HTERT RPE-1 (cell line): ENCODE results near the gene RPL31.

Experiments
- in situ Hi-C: fragments of 300-500 bp; cut with MboI; formaldehyde crosslinking; loops from 4 replicates; pipeline ENCODE4 v1.14.3; 2020; ENCODE audit warnings: low sequenced_read_pairs

The RPL31 gene

GRCh38 chr2:100992262-100992661 is 9.8 kb upstream of the RPL31 start:
- in situ Hi-C loops: no loop called here

DNA sequence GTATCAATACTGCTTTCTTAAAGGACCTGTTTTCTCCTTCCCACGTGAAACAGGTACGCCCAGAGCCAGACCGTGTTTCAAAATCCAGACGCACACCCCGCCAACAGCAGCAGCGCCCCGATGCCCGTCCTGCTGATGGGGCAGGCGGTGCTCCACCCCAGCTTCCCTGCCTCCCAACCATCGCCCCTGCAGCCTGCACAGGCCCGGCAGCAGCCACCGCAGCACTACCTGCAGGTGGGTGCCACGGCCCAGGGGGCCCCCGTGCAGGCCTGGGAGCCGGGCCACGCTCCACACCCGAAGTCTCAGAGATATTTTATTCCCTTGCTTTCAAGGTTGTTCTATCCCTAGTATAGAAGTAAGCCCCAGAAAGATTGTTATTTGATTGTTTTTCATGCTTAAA is 8.8 kb upstream of the RPL31 start:
- in situ Hi-C loops: no loop called here

DNA sequence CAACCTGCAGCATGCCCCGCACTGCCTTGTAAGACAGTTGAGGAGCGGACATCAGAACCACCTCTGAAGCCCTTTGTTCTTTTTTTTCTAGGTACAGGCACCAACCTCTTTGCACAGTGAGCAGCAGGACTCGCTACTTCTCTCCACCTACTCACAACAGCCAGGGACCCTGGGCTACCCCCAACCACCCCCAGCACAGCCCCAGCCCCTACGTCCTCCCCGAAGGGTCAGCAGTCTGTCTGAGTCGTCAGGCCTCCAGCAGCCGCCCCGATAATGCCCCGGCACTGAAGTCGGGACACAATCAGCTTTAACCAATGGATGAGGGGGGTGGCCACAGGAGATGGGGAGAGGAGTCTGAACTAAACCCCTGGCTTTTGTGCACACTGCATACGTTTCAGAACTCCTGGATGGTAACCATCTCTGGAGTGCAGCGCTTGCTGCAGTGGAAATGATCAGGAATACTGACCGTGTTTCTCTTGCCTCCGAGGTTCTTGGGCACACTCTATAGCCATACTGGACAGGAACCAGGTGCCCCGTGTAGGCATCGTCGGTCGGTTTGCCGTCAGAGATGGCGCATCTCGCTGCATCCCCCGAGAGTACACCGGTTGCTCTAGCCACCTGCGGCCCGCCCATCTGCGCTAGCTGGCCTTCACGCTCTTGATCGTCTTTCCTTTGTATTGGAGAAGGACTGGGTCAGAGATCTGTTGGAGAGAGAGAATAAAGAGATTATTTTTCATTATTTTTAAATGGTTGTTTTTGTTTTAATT is 6.6 kb upstream of the RPL31 start:
- in situ Hi-C loops: no loop called here

DNA sequence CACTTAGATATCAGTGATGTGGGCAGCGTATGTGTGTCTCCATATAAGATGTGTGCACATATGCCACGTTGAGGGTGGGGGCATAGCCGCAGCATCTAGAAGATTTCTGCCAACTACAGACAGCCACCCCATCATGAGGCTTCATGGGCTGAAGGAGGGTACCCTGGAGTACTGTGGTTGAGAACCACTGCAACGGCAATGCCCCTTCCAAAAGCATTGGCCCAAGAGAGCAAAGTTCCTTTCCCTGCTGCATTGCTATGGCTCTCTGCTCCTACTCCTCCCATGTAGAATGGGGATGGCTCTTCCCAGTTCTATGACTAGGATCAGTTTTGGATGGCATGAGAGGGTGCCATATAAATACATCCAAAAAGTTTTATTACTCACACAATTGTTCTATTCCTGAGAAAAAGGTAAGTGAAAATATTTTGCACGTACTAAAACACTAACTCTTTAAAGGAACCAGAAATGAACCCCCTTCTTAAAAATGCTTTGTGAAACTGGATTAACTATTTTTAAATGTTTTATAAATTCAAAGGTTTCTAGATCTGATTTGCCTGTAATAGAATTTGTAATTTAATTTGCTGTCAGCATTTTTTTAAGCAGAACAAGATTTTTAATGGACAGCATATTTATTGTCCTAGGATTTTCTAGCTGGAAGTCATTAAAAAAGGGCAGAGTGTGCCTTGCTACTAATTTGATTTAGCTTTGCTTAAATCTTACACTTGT is 4.4 kb upstream of the RPL31 start:
- in situ Hi-C loops: no loop called here

DNA sequence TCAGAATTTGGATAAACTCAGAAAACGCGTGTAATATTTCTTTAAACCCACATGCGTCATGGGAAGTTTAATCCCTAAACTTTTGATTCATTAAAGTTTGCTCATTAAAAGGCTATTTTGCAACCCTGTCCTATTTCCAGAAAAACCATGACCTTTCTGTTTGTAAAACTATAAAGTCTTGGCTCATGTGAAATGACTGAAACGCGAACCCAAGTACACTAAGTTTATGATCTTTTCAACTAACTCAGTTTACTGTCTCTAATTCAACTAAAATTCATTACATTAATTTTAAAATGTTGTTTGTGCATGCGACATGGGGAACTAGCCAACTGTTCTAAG is 3.9 kb upstream of the RPL31 start:
- in situ Hi-C loops: no loop called here

GRCh38 chr2:100999995-101000394 is 2.1 kb upstream of the RPL31 start:
- in situ Hi-C loops: no loop called here

DNA sequence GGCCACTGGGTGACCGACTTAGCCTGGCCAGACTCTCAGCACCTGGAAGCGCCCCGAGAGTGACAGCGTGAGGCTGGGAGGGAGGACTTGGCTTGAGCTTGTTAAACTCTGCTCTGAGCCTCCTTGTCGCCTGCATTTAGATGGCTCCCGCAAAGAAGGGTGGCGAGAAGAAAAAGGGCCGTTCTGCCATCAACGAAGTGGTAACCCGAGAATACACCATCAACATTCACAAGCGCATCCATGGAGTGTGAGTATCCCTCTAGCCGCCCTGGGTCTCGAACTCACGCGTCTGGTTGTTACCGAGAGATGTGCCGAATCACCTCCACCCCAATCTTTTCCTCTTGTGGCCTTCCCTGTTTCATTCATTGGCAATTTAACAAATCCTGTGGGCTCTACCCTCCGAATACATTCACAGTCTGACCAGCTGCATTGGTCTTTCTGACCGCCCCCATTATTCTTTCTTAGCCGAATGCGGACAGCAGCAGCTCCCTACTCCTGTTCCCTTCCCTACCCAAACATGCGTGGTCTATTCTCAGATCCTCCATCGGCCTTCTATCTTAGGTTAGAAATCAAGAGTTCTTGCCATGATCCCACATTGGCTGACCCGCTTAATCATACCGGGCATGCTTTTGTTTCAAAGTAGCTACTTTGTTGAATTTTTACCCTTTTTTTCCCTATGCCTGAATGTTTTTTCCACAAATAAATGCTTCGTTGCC is 631 bp downstream of the RPL31 start:
- in situ Hi-C loops: no loop called here

DNA sequence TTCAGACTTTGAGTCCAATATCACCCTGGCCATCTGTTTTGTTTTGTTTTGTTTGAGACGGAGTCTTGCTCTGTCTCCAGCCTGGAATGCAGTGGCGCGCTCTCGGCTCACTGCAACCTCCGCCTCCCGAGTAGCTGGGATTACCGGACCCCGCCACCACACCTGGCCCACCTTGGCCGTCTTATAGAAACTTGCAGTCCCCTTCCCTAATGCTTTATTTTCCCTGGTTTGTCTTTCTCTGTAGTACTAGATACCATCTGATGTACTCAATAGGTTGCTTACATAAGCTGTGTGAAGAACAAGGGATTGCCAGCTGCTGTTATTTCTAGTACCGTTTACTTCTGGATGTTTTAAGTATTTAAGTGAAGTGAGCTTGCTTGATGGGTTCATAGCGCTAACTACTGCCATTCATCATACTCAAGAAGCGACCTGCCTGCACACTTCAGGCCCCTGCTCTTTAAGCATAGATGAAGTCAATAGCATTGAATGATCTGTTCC is 1.2 kb downstream of the RPL31 start:
- in situ Hi-C loops: no loop called here

DNA sequence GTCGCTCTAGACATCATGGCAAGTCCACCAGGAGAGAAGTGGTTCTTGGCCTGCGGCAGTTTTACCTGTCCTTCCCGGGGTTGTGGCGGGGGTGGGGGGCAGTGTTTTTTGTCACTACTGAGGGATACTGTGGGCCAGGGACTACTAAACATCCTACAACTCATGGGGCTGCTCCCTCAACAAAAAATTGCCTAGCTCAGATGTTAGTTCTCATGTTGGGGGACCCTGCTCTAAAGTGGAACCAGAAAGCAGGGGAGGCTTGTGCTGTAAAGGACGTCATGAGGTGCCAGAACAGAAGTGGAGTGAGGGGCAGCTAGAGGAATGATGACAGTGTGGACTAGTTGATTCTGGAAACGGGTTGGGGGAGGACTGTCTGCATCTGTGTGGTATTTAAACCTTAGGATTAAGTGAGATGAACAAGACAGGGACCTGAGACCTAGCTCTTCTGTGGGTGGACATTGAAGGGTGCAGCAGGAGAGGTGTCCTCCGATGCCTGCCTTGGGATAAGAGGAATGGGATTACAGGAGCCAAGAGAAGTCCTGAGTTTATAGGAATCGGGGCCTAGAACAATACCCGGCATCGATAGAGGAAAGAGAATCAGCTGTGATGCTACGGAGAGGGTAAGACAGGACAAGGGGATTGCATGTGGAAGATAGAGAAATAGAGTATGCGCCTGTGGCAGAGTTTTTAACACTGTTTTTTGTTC is 2.7 kb downstream of the RPL31 start:
- in situ Hi-C loops: no loop called here

DNA sequence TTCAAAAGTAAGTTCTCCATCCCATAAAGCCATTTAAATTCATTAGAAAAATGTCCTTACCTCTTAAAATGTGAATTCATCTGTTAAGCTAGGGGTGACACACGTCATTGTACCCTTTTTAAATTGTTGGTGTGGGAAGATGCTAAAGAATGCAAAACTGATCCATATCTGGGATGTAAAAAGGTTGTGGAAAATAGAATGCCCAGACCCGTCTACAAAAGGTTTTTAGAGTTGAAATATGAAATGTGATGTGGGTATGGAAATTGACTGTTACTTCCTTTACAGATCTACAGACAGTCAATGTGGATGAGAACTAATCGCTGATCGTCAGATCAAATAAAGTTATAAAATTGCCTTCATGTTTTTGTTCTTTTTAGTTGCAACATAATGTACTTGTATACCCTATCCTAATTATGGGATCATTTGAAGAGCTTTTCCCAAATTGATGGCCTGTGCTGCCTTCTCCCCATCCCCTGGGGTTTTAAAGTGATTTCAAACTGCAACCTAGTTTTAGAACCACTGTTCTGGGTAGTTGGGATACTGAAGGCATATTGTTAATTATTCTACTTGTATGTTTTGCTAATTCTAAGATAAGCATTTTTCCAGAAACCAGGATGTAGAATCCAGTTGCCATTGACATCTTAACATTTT is 4.1 kb downstream of the RPL31 start:
- in situ Hi-C loops: no loop called here

- in situ Hi-C loops: no loop called here
Observed at GRCh38 chr2:101007415-101008345, 5.6 kb downstream of the RPL31 start.

DNA sequence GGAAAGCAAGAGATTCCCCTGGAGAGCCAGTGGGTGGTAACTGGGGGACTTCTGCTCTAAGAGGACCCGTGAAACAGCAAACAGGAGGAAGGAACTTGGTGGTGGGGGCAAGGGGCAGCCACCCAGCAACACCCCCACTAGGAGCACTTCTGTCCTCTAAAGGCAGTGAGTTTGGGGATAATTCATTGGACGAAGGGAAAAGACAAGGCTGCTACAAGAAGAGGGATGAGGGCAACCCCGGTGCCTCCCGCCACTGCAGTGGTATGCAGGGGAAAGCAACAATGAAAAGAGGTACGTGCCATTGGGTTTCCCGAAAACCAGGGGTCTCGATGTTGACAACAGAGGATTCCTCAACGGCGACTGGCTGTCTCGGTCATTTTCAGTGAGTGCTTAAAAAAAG is 9.1 kb downstream of the RPL31 start:
- in situ Hi-C loops: no loop called here

GRCh38 chr2:101012054-101012705 is 10.1 kb downstream of the RPL31 start:
- in situ Hi-C loops: no loop called here

DNA sequence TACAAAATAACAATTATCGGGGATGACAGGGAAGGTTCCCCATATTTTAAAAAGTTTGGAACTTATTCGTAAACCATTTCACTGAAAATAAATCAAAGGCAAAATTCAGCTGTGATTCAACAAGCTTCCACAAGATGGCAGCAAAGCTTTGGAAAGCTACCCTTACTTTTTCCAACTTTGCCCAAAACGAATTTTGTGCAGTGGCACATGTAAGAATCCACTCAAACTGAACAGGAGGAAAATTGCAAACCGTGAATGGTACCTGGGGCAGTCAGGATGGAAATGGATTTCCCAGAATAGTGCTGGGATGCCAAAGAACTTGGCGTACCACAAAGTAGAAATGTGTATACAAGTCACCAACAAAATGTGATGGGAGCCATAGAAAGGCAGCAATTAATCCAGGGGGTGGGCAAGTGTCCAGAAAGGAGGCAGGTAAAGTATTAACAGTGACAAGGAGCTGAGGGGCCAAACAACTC is 10.7 kb downstream of the RPL31 start:
- in situ Hi-C loops: no loop called here

DNA sequence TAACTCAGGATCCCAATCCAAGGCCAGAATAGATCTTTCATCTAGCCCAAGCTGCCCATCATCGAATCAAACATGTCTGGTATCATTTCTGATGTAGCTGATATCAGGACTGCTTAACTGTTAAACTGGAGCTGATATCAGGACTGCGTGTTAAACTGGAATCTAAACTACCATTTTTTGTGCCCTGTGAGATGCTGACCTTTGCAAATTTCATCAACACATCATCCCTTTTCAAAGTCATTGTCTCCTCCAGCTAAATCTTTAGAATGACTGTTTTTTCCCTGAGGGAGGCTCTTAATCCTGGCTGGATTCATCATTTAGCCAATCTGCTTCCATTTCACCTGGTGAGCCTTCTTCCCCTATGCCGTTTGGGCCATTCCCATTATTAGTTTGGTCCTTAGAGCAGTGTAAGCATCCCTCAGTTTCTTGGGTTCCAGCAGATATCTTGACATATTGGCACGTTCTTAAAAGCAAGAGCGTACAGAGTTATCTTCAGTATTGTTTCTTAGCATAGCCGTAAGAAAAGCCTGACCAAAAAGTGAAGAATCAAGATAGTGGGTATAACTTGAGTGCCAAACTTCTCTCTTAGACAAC is 12.3 kb downstream of the RPL31 start:
- in situ Hi-C loops: no loop called here

- in situ Hi-C loops: no loop called here
Observed at GRCh38 chr2:101017371-101017770, 15.3 kb downstream of the RPL31 start.

DNA sequence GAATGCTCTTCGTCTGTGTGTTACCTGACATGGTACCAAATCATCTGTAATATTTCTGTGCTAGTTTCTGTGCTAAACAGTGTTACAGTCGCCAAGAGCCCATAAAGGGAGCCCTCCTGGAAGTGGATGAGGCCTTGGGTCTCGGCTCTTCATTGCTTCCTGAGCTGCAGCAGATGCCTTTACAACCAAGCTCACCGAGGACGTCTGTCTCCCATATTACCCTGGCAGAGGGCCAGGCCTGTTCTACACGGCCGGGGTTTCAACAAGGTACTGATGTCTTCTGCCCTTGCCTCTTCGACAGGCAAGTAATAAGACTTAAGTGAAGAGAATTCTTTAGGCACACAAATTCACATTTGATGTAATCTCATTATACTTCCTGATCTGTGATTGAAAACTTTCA is 16.8 kb downstream of the RPL31 start:
- in situ Hi-C loops: no loop called here

DNA sequence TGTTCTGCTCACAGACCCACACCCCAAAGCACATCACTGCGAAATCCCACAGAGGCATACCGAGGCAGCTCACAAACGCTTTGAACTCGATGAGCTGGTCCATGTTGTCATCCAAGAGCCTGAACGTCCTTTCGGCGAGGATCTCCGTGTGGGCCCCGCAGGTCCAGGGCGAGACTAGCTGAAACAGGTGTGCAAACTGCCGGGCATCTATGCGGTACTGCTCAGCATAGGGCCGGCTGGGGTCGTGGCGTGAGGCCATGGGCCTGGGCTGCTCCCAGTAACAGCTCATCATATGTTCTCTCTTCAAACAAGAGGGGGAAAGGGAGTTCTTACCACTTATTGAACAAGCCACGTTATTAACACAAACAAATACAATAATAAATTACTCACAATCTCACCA is 20.1 kb downstream of the RPL31 start:
- in situ Hi-C loops: no loop called here
